Tibial nerve (tissue), 4 donors: ENCODE measurements around the gene WDR3. TPM values are rescaled to one million over a fixed set of nuclear protein-coding genes. Genes with fewer than 3 reads are reported as not detected.
A peak's percentile ranks its signal among the peaks of the same experiment; 100 is the strongest.

Experiments
- DNase-seq, 2 donors: peaks; one replicate each; pipeline ENCODE4 v3.0.0-alpha.2; 2019; ENCODE audit warnings: low spot score in 2 of 2
- H3K27ac ChIP-seq, 4 donors: fragments of 200-600 bp; sonication (generic) in 3 of 4; one replicate each; pipeline ENCODE4 v1.5.1; 2017 to 2019; ENCODE audit warnings: mild to moderate bottlenecking in 1 of 4
- H3K27me3 ChIP-seq, 2 donors: fragments of 200-600 bp; sonication (generic) in 1 of 2; one replicate each; pipeline versions ENCODE4 v1.5.1 to v1.6.0; 2017 to 2019
- H3K36me3 ChIP-seq, 3 donors: fragments of 200-600 bp; sonication (generic); one replicate each; pipeline ENCODE4 v1.5.1; 2018 to 2019
- H3K4me1 ChIP-seq, 4 donors: fragments of 200-600 bp; sonication (generic) in 3 of 4; one replicate each; pipeline ENCODE4 v1.5.1; 2017 to 2019
- H3K4me3 ChIP-seq, 4 donors: fragments of 200-600 bp; sonication (generic) in 3 of 4; one replicate each; pipeline ENCODE4 v1.5.1; 2017 to 2019; ENCODE audit warnings: mild to moderate bottlenecking in 1 of 4, moderate library complexity in 1 of 4
- H3K9me3 ChIP-seq, 4 donors: fragments of 200-600 bp; sonication (generic) in 3 of 4; one replicate each; pipeline ENCODE4 v1.5.1; 2017 to 2019
- EP300 ChIP-seq, 2 donors: sonication (generic); formaldehyde crosslinking; IDR thresholded peaks; one replicate each; pipeline ENCODE4 v1.6.1; 2017; ENCODE audit warnings: antibody characterized with exemption in 2 of 2, mild to moderate bottlenecking in 1 of 2
- POLR2A ChIP-seq, 2 donors: fragments of 450-650 bp; IDR thresholded peaks; one replicate each; pipeline ENCODE4 v1.6.1; 2017; ENCODE audit warnings: antibody characterized with exemption in 2 of 2, mild to moderate bottlenecking in 2 of 2, moderate library complexity in 2 of 2
- WGBS, 2 donors: methylation state at CpG; one replicate each; pipeline ENCODE4 v1.1.5; 2018; 5-methylcytosine and 5-hydroxymethylcytosine counted together
- total RNA-seq, 4 donors: library from RNA; depleted of rRNA; stranded (reverse); fragments of >200 nt; gene quantifications; one replicate each; pipeline ENCODE4 v1.1.0, GENCODE V29; 2016
- TF ChIP-seq, protein P1 (sequence below), 5 experiments: fragments of 200-600 bp in 3 of 5; fragments of 450-650 bp in 2 of 5; sonication (generic) in 3 of 5; IDR thresholded peaks; one replicate each; pipeline ENCODE4 v1.5.1; 2016 to 2019; ENCODE audit warnings: antibody characterized with exemption in 5 of 5, mild to moderate bottlenecking in 3 of 5, moderate library complexity in 2 of 5

WDR3 gene
- 10 to 100 TPM in 1 of 4 donors, 1 to 10 TPM in 3; 7.2 to 10.5 (median 7.7) TPM for total RNA-seq

DNA sequence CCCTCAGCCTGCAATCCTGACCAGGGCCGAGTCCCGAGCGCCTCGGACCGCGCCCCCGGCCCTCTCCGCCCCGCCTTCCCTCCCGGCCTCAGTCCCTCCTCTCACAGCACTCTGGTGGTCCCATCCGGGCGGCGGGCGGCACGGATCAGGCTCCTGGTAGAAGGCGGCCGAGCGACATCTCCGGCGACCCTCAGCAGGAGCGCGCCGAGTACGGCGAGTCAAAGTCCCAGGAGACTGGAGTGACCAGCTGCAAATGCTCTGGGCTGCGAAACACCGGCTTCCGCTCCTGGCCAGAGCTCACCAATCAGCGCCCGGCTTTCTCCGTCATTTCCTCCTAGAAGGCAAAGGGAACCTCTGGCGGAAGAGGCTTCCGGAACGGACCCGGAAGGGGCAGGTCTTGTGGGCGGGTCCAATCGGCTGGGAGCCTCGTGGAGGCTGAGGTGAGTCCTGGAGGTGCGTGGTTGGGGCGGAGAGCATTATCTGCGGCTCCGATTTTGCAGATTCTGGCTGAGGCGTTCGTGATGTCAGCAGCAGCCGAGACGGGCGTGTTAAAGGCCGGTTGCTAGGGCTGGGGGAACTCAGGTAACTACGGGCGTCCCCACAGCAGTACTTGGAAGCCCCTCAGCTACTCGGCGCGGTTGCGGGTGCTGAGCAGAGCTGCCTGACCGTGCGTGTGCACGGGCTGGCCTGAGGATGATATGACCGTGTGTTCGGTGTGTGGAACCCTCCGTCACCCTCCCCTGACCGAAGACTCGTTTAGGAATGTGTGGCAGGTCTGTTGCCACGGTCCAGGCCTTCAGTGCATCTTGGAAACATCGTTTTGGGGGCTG lies at the start of gene WDR3, which contains the start of gene GDAP2:
TSS of gene WDR3 (plus strand) at position 397 of the 830 bp plus-strand sequence. CDS start 3,581 bp downstream, outside the sequence.
TSS of gene GDAP2 (minus strand) at position 279 of the 830 bp plus-strand sequence. CDS start 9,264 bp downstream, outside the sequence.
- TF ChIP-seq EP300 (IDR thresholded peaks at IDR 0.05) (peak in 1 of 2 donors; percentile 67), POLR2A (IDR thresholded peaks at IDR 0.05) (peak in 1 of 2 donors; percentile 55)
- TF ChIP-seq, protein P1, sequence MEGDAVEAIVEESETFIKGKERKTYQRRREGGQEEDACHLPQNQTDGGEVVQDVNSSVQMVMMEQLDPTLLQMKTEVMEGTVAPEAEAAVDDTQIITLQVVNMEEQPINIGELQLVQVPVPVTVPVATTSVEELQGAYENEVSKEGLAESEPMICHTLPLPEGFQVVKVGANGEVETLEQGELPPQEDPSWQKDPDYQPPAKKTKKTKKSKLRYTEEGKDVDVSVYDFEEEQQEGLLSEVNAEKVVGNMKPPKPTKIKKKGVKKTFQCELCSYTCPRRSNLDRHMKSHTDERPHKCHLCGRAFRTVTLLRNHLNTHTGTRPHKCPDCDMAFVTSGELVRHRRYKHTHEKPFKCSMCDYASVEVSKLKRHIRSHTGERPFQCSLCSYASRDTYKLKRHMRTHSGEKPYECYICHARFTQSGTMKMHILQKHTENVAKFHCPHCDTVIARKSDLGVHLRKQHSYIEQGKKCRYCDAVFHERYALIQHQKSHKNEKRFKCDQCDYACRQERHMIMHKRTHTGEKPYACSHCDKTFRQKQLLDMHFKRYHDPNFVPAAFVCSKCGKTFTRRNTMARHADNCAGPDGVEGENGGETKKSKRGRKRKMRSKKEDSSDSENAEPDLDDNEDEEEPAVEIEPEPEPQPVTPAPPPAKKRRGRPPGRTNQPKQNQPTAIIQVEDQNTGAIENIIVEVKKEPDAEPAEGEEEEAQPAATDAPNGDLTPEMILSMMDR (IDR thresholded peaks at IDR 0.05) = peak in 1 of 5 experiments; percentile 24
- H3K4me3 ChIP-seq = peak within 1 kb of the TSS; percentile 76 to 96 (median 87)
- peak; percentile 86 to 93 for DNase-seq
- 0% methylated on average over 29 to 53 of the region's 64 CpGs for WGBS, 2 donors
- H3K36me3 ChIP-seq = peaks cover 0 to 5% (median 0%) of the 10 kb centered on the region in 3 donors
- H3K27ac ChIP-seq = peak within 1 kb of the TSS; percentile 1 to 90 (median 86)
- H3K27me3 ChIP-seq = no peaks in the 10 kb centered on the region
- H3K4me1 ChIP-seq = peaks cover 0 to 45% (median 21%) of the 10 kb centered on the region in 4 donors
- H3K9me3 ChIP-seq = no peaks in the 10 kb centered on the region

- TF ChIP-seq, protein P1 (IDR thresholded peaks at IDR 0.05) = no peak
- TF ChIP-seq POLR2A (IDR thresholded peaks at IDR 0.05) = no peak
- no peak for TF ChIP-seq EP300 (IDR thresholded peaks at IDR 0.05)
- H3K27me3 ChIP-seq = no peaks in the 10 kb centered on the region
- H3K27ac ChIP-seq = no peak overlapping the region
- WGBS, 2 donors = 67 to 74% methylated on average over 1 of the region's 1 CpG
- H3K4me1 ChIP-seq = no peaks in the 10 kb centered on the region
- H3K9me3 ChIP-seq = no peaks in the 10 kb centered on the region
- no peak overlapping the region for H3K4me3 ChIP-seq
- DNase-seq = no peak
- H3K36me3 ChIP-seq = peaks cover 0 to 48% (median 0%) of the 10 kb centered on the region in 3 donors
These were observed 45.9 kb upstream of the WDR3 start for GRCh38 chr1:117883616-117884015.

DNA sequence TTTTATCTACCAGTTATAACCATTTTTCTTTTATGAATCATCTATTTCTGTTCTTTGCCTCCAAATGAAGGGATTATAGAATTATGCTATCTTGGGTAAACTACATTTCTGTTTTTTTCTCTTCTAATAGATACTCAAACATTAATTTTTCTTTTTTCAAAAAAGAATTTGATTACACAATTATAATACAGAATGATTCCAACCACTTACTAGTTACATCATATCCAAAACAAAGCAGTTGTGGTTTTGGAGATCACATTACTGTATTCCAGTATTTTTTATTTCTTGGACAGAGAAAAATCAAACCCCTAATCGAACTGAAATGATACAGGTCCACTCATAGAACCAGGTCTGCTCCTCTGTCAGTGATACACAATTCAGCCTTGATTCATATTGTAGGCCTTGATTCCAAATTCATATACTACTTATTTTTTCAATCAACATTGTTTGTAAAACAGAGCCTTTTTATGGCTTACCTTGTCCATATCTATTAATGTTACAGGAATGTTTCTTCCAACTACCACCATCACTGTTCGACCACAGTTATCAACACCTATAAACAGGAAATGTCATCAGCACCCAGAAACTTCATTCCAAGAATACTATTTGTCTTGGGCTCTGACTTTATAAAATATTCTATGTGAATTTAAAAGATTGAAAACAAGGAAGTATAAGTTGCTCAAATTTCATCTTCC lies 43.3 kb upstream of the WDR3 start:
- no peak for TF ChIP-seq EP300 (IDR thresholded peaks at IDR 0.05)
- TF ChIP-seq, protein P1 (IDR thresholded peaks at IDR 0.05) = no peak
- no peak for TF ChIP-seq POLR2A (IDR thresholded peaks at IDR 0.05)
- H3K36me3 ChIP-seq = peaks cover 0 to 22% (median 0%) of the 10 kb centered on the region in 3 donors

GRCh38 chr1:117890452-117890851 lies 39.1 kb upstream of the WDR3 start:
- 97 to 98% methylated on average over 2 of the region's 2 CpGs for WGBS, 2 donors
- no peaks in the 10 kb centered on the region for H3K4me1 ChIP-seq
- no peak for DNase-seq

More for the DNA sequence above, 43.3 kb upstream of the WDR3 start:
- Histone ChIP-seq H3K27me3 (no peaks in the 10 kb centered on the region), H3K4me3 (no peak overlapping the region), H3K4me1 (no peaks in the 10 kb centered on the region), H3K27ac (no peak overlapping the region), H3K9me3 (no peaks in the 10 kb centered on the region)
- no peak for DNase-seq
- WGBS, 2 donors = 78 to 83% methylated on average over 2 of the region's 2 CpGs

More at GRCh38 chr1:117890452-117890851, 39.1 kb upstream of the WDR3 start:
- TF ChIP-seq POLR2A (IDR thresholded peaks at IDR 0.05) (no peak), EP300 (IDR thresholded peaks at IDR 0.05) (no peak)
- TF ChIP-seq, protein P1 (IDR thresholded peaks at IDR 0.05) = no peak
- no peaks in the 10 kb centered on the region for H3K27me3 ChIP-seq
- H3K4me3 ChIP-seq = no peak overlapping the region
- peaks cover 0 to 7% (median 0%) of the 10 kb centered on the region in 3 donors for H3K36me3 ChIP-seq
- no peak overlapping the region for H3K27ac ChIP-seq
- no peaks in the 10 kb centered on the region for H3K9me3 ChIP-seq
